ENCODE results near the gene SLC27A5. TPM values are rescaled to one million over a fixed set of nuclear protein-coding genes. Genes with fewer than 3 reads are reported as not detected.

The SLC27A5 gene
- total and polyA plus RNA-seq, 9 of the 15 experiments (the other 6 are each of a cell fraction or from before 2014, with no cell fraction given), result 42.2 to 318 (median 64.7) TPM

GRCh38 chr19:58559275-58560006 is 47.6 kb upstream of the SLC27A5 start (continued):
- TF ChIP-seq ATF2 (CRISPR knock-in tag; IDR thresholded peaks at IDR 0.05) (no peak), MYNN (IDR thresholded peaks at IDR 0.05) (no peak; the same call in 1 of the 2 replicates), MYNN (CRISPR knock-in tag; IDR thresholded peaks at IDR 0.05) (no peak), E2F4 (CRISPR knock-in tag; IDR thresholded peaks at IDR 0.05; ENCODE audit: low read depth) (peak; percentile 66; the same call in 1 of the 2 replicates), TAF1 (IDR thresholded peaks at IDR 0.05; ENCODE audit: control insufficient read depth, extremely low read depth, insufficient read depth, low read length, severe bottlenecking) (peak; percentile 65), ZNF280B (CRISPR knock-in tag; IDR thresholded peaks at IDR 0.05) (no peak), IRF9 (tag; IDR thresholded peaks at IDR 0.05) (no peak), RBM17 (IDR thresholded peaks at IDR 0.05; ENCODE audit: borderline replicate concordance, low read depth, low read length) (no peak), XRCC4 (IDR thresholded peaks at IDR 0.05; ENCODE audit: extremely low read depth, insufficient read depth, insufficient read length) (no peak), KLF6 (CRISPR knock-in tag; IDR thresholded peaks at IDR 0.05; ENCODE audit: borderline replicate concordance) (no peak), PHF21A (IDR thresholded peaks at IDR 0.05; ENCODE audit: borderline replicate concordance, low read depth) (peak; percentile 92), RBM14 (IDR thresholded peaks at IDR 0.05; ENCODE audit: borderline replicate concordance, insufficient read depth, low read depth, low read length) (no peak), JUND (IDR thresholded peaks at IDR 0.05; ENCODE audit: borderline replicate concordance, low read depth, low read length) (peak; percentile 55), JUND (tag; IDR thresholded peaks at IDR 0.05; ENCODE audit: borderline replicate concordance, low read depth, low read length) (peak; percentile 45; the same call in 2 of the 3 replicates), EHMT2 (IDR thresholded peaks at IDR 0.05) (no peak), ZNF76 (CRISPR knock-in tag; IDR thresholded peaks at IDR 0.05; ENCODE audit: borderline replicate concordance) (no peak), POLR3A (IDR thresholded peaks at IDR 0.05; ENCODE audit: borderline replicate concordance, extremely low read depth, insufficient read depth, insufficient read length) (no peak), BRD9 (IDR thresholded peaks at IDR 0.05; ENCODE audit: low read depth, partially characterized antibody) (peak; percentile 62), SMAD4 (CRISPR knock-in tag; conservative IDR thresholded peaks at IDR 0.05) (0 out of 2 replicates have a peak, but pooled peaks have one; percentile 52), THAP7 (CRISPR knock-in tag; IDR thresholded peaks at IDR 0.05) (peak; percentile 68; the same call in 1 of the 2 replicates), ZNF41 (CRISPR knock-in tag; conservative IDR thresholded peaks at IDR 0.05) (peak; percentile 72; the same call in 1 of the 2 replicates), ZNF24 (IDR thresholded peaks at IDR 0.05) (no peak), CXXC5 (CRISPR knock-in tag; IDR thresholded peaks at IDR 0.05) (peak; percentile 88)

Measured in K562 (cell line).